ENCODE measurements around the gene MRPL24. TPM values are rescaled to one million over a fixed set of nuclear protein-coding genes. Genes with fewer than 3 reads are reported as not detected.
A peak's percentile ranks its signal among the peaks of the same experiment; 100 is the strongest.

Gene MRPL24
- total and polyA plus RNA-seq, 9 of the 15 experiments (the other 6 are each of a cell fraction or from before 2014, with no cell fraction given), result 74.3 to 267 (median 113) TPM

- TF ChIP-seq, protein P1, sequence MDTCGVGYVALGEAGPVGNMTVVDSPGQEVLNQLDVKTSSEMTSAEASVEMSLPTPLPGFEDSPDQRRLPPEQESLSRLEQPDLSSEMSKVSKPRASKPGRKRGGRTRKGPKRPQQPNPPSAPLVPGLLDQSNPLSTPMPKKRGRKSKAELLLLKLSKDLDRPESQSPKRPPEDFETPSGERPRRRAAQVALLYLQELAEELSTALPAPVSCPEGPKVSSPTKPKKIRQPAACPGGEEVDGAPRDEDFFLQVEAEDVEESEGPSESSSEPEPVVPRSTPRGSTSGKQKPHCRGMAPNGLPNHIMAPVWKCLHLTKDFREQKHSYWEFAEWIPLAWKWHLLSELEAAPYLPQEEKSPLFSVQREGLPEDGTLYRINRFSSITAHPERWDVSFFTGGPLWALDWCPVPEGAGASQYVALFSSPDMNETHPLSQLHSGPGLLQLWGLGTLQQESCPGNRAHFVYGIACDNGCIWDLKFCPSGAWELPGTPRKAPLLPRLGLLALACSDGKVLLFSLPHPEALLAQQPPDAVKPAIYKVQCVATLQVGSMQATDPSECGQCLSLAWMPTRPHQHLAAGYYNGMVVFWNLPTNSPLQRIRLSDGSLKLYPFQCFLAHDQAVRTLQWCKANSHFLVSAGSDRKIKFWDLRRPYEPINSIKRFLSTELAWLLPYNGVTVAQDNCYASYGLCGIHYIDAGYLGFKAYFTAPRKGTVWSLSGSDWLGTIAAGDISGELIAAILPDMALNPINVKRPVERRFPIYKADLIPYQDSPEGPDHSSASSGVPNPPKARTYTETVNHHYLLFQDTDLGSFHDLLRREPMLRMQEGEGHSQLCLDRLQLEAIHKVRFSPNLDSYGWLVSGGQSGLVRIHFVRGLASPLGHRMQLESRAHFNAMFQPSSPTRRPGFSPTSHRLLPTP (IDR thresholded peaks at IDR 0.05; ENCODE audit: borderline replicate concordance, extremely low read depth, insufficient read length), result no peak
- TF ChIP-seq GABPA (tag; conservative IDR thresholded peaks at IDR 0.05; ENCODE audit: low read depth) (0 out of 2 replicates have a peak, but pooled peaks have one; percentile 15), FOXA3 (CRISPR knock-in tag; conservative IDR thresholded peaks at IDR 0.05 in 1 of 2, IDR thresholded peaks at IDR 0.05 in 1 of 2) (no peak), ZNF407 (IDR thresholded peaks at IDR 0.05; ENCODE audit: low read depth) (no peak), ZEB2 (IDR thresholded peaks at IDR 0.05) (peak; percentile 34; the same call in 1 of the 2 replicates), KAT8 (IDR thresholded peaks at IDR 0.05; ENCODE audit: low read depth) (no peak), NFIC (IDR thresholded peaks at IDR 0.05) (peak; percentile 33; the same call in 1 of the 2 replicates), ZMIZ1 (IDR thresholded peaks at IDR 0.05; ENCODE audit: low read depth in 2 of 2, low read length in 2 of 2) (peak in 1 of 2 experiments; percentile 94; a peak in 2 of 4 replicates), NR0B1 (IDR thresholded peaks at IDR 0.05; ENCODE audit: partially characterized antibody) (no peak), E2F3 (CRISPR knock-in tag; IDR thresholded peaks at IDR 0.05) (0 out of 2 replicates have a peak, but pooled peaks have one; percentile 33)
These were observed 11.0 kb upstream of the MRPL24 start (continued) for GRCh38 chr1:156751757-156752481.
